GM23248 (cell line): ENCODE results near the gene CCDC158. TPM values are rescaled to one million over a fixed set of nuclear protein-coding genes. Genes with fewer than 3 reads are reported as not detected.
"Not testable (repeated sequence)": the region's sequence is repeated elsewhere in the genome, so short reads cannot be mapped to it uniquely, and the experiment has no call there.

Experiments used
- DNase-seq: peaks from one replicate; pipeline ENCODE4 v3.0.0-alpha.2; 2015
- H2AFZ ChIP-seq: fragments of 200-600 bp; sonication (generic); 2 replicates; pipeline ENCODE4 v1.6.1; 2016; ENCODE audit warnings: antibody characterized with exemption
- H3F3A ChIP-seq: fragments of 200-600 bp; sonication (generic); 2 replicates; pipeline ENCODE4 v1.6.1; 2016; ENCODE audit warnings: mild to moderate bottlenecking, antibody characterized with exemption, mixed run types; ENCODE audit not compliant: insufficient read depth
- H3K27ac ChIP-seq: fragments of 200-600 bp; sonication (generic); 2 replicates; pipeline ENCODE4 v1.5.1; 2016; ENCODE audit warnings: mild to moderate bottlenecking
- H3K27me3 ChIP-seq: fragments of 200-600 bp; sonication (generic); replicated peaks from 2 replicates; pipeline ENCODE4 v1.6.1; 2016; ENCODE audit warnings: mild to moderate bottlenecking; ENCODE audit not compliant: insufficient read depth
- H3K36me3 ChIP-seq: fragments of 200-600 bp; sonication (generic); 2 replicates; pipeline ENCODE4 v1.6.1; 2016; ENCODE audit warnings: low read depth, mild to moderate bottlenecking
- H3K4me1 ChIP-seq: fragments of 200-600 bp; sonication (generic); 2 replicates; pipeline ENCODE4 v1.6.1; 2016; ENCODE audit warnings: mild to moderate bottlenecking; ENCODE audit not compliant: insufficient read depth
- H3K4me2 ChIP-seq: fragments of 200-600 bp; sonication (generic); one replicate; pipeline ENCODE4 v1.6.1; 2016; ENCODE audit warnings: mild to moderate bottlenecking; ENCODE audit not compliant: unreplicated experiment
- H3K4me3 ChIP-seq: fragments of 200-600 bp; sonication (generic); 2 replicates; pipeline ENCODE4 v1.5.1; 2016; ENCODE audit warnings: mild to moderate bottlenecking
- H3K79me2 ChIP-seq: fragments of 200-600 bp; sonication (generic); 2 replicates; pipeline ENCODE4 v1.6.1; 2016; ENCODE audit warnings: mild to moderate bottlenecking; ENCODE audit not compliant: insufficient read depth
- H3K9ac ChIP-seq: fragments of 200-600 bp; sonication (generic); 2 replicates; pipeline ENCODE4 v1.6.1; 2016; ENCODE audit warnings: mild to moderate bottlenecking
- H3K9me2 ChIP-seq: fragments of 200-600 bp; sonication (generic); 2 replicates; pipeline ENCODE4 v1.6.1; 2016; ENCODE audit warnings: mixed run types, mild to moderate bottlenecking, moderate library complexity; ENCODE audit not compliant: insufficient read depth
- H3K9me3 ChIP-seq: fragments of 200-600 bp; sonication (generic); one replicate; pipeline ENCODE4 v1.6.1; 2017; ENCODE audit warnings: low read depth
- H4K20me1 ChIP-seq: fragments of 200-600 bp; sonication (generic); 2 replicates; pipeline ENCODE4 v1.6.0; 2016; ENCODE audit not compliant: insufficient read depth
- EZH2 ChIP-seq: fragments of 200-600 bp; sonication (generic); IDR thresholded peaks from 2 replicates; pipeline ENCODE4 v1.6.1; 2018; ENCODE audit warnings: antibody characterized with exemption, mild to moderate bottlenecking; ENCODE audit not compliant: insufficient read depth, poor library complexity, severe bottlenecking
- EZH2phosphoT487 ChIP-seq: fragments of 200-600 bp; sonication (generic); IDR thresholded peaks from 2 replicates; pipeline ENCODE4 v1.6.1; 2018; ENCODE audit warnings: antibody characterized with exemption, moderate library complexity, mild to moderate bottlenecking, low read depth; ENCODE audit not compliant: insufficient read depth
- WGBS, 2 experiments: methylation state at CpG; one replicate each; pipeline ENCODE4 v1.1.6; 2015 to 2017; ENCODE audit warnings: low lambda C conversion rate in 2 of 2, low coverage in 1 of 2; ENCODE audit errors: missing lambda C conversion rate in 2 of 2; 5-methylcytosine and 5-hydroxymethylcytosine counted together
- in situ Hi-C: fragments of 300-500 bp; cut with MboI; formaldehyde crosslinking; loops from 2 replicates; pipeline ENCODE4 v1.15.0; 2020
- polyA plus RNA-seq: library from polyadenylated mRNA; unstranded; fragments of >200 nt; fragmentation: Nextera tagmentation; extraction: Ambion mirVana; gene quantifications from 2 replicates; pipeline ENCODE4 v1.2.1, GENCODE V29; 2016
- total RNA-seq: library from RNA; depleted of rRNA; stranded (reverse); fragments of >200 nt; shearing (Covaris generic); gene quantifications from 2 replicates; pipeline ENCODE4 v1.2.3, GENCODE V29; 2014

Gene CCDC158
- total and polyA plus RNA-seq, 2 experiments from 2014 or later, result 0.14 TPM; not detected in 1

- TF ChIP-seq EZH2phosphoT487 (no peak), EZH2 (no peak)
- no peak for DNase-seq
- Histone ChIP-seq H3K4me3 (no peak overlapping the region), H4K20me1 (no peaks in the 10 kb centered on the region), H3K27ac (no peak overlapping the region), H3K9me2 (no peaks in the 10 kb centered on the region), H3K9ac (no peak overlapping the region), H3K4me2 (no peak overlapping the region), H2AFZ (no peak overlapping the region), H3K9me3 (no peaks in the 10 kb centered on the region), H3F3A (no peaks in the 10 kb centered on the region), H3K79me2 (no peaks in the 10 kb centered on the region), H3K27me3 (0 out of 2 replicates have a peak, but pooled peaks cover 3% of the 10 kb centered on the region), H3K4me1 (no peaks in the 10 kb centered on the region), H3K36me3 (no peaks in the 10 kb centered on the region)
- in situ Hi-C loops, result no loop called here
- 55% methylated on average over 4 of the region's 4 CpGs for WGBS, 2 experiments
Measured at GRCh38 chr4:76283900-76284299, 137.0 kb downstream of the CCDC158 start.

- Histone ChIP-seq H3K36me3 (no peaks in the 10 kb centered on the region), H3K79me2 (no peaks in the 10 kb centered on the region), H3K9me3 (no peaks in the 10 kb centered on the region), H2AFZ (no peak overlapping the region), H3K4me2 (no peak overlapping the region), H4K20me1 (no peaks in the 10 kb centered on the region), H3K9ac (no peak overlapping the region), H3K4me3 (no peak overlapping the region), H3K27ac (no peak overlapping the region), H3K9me2 (no peaks in the 10 kb centered on the region), H3F3A (no peaks in the 10 kb centered on the region), H3K27me3 (0 out of 2 replicates have a peak, but pooled peaks cover 7% of the 10 kb centered on the region), H3K4me1 (no peaks in the 10 kb centered on the region)
- in situ Hi-C loops, result no loop called here
- TF ChIP-seq EZH2 (no peak), EZH2phosphoT487 (no peak)
- WGBS, 2 experiments, result 75 to 77% methylated on average over 6 of the region's 6 CpGs
- no peak for DNase-seq
Measured at GRCh38 chr4:76282941-76283689, 137.8 kb downstream of the CCDC158 start.

GRCh38 chr4:76281594-76281993 lies 139.3 kb downstream of the CCDC158 start:
- H3K36me3 ChIP-seq, H2AFZ ChIP-seq, H3K4me2 ChIP-seq, H3K9ac ChIP-seq, H3K27ac ChIP-seq, H3K9me2 ChIP-seq, H4K20me1 ChIP-seq, DNase-seq, H3K79me2 ChIP-seq, H3K4me1 ChIP-seq, H3K4me3 ChIP-seq, in situ Hi-C loops, H3K9me3 ChIP-seq, H3F3A ChIP-seq: not testable (repeated sequence)
- WGBS, 2 experiments, result 59 to 75% methylated on average over 6 of the region's 6 CpGs
- peaks cover 11% of the 10 kb centered on the region; the same call in 1 of the 2 replicates for H3K27me3 ChIP-seq

- Histone ChIP-seq H2AFZ (no peak overlapping the region), H3K4me1 (no peaks in the 10 kb centered on the region), H3K9ac (no peak overlapping the region), H3K27ac (no peak overlapping the region), H3K9me3 (no peaks in the 10 kb centered on the region), H3K4me2 (no peak overlapping the region), H3F3A (no peaks in the 10 kb centered on the region), H3K27me3 (peaks cover 11% of the 10 kb centered on the region; the same call in 1 of the 2 replicates), H3K4me3 (no peak overlapping the region), H3K36me3 (no peaks in the 10 kb centered on the region), H3K79me2 (no peaks in the 10 kb centered on the region), H3K9me2 (no peaks in the 10 kb centered on the region), H4K20me1 (no peaks in the 10 kb centered on the region)
- in situ Hi-C loops, result no loop called here
- DNase-seq, result no peak
- WGBS, 2 experiments, result 60 to 65% methylated on average over 6 of the region's 6 CpGs
- no peak for TF ChIP-seq EZH2
- no peak for TF ChIP-seq EZH2phosphoT487
Measured at GRCh38 chr4:76280488-76281441, 140.2 kb downstream of the CCDC158 start.
